Fibroblast of mammary gland (primary cell): ENCODE measurements around the gene SLC22A2.
"Not testable (repeated sequence)": the region's sequence is repeated elsewhere in the genome, so short reads cannot be mapped to it uniquely, and the experiment has no call there.

Experiments
- DNase-seq: peaks from one replicate; pipeline ENCODE4 v3.0.0-alpha.2; 2010; ENCODE audit warnings: low read depth
- H3K4me3 ChIP-seq: 2 replicates; pipeline ENCODE4 v1.5.1; 2011; ENCODE audit warnings: low read depth, mild to moderate bottlenecking, low read length, moderate library complexity; ENCODE audit not compliant: control insufficient read depth
- CTCF ChIP-seq: conservative IDR thresholded peaks from 2 replicates; pipeline ENCODE4 v1.5.1; 2011; ENCODE audit warnings: low read depth, low read length, inconsistent platforms; ENCODE audit not compliant: control insufficient read depth, insufficient read depth

The SLC22A2 gene

GRCh38 chr6:160258346-160259142, at the start of gene SLC22A2:
TSS of gene SLC22A2 (minus strand) at chr6:160258821. CDS start at chr6:160258757, 64 bp downstream.
- no peak for TF ChIP-seq CTCF
- no peak within 1 kb of the TSS for H3K4me3 ChIP-seq
- no peak for DNase-seq

- DNase-seq, result no peak
- TF ChIP-seq CTCF, result no peak
- no peak overlapping the region for H3K4me3 ChIP-seq
Observed at GRCh38 chr6:160305926-160306713, 47.5 kb upstream of the SLC22A2 start.

- no peak for DNase-seq
- no peak for TF ChIP-seq CTCF
- H3K4me3 ChIP-seq, result no peak overlapping the region
Observed at GRCh38 chr6:160303806-160304205, 45.2 kb upstream of the SLC22A2 start.

GRCh38 chr6:160302431-160303082, 43.9 kb upstream of the SLC22A2 start:
- H3K4me3 ChIP-seq, DNase-seq: not testable (repeated sequence)

- DNase-seq, result no peak
- H3K4me3 ChIP-seq, result no peak overlapping the region
- TF ChIP-seq CTCF, result no peak
Observed at GRCh38 chr6:160301339-160301738, 42.7 kb upstream of the SLC22A2 start.

- H3K4me3 ChIP-seq, result no peak overlapping the region
- TF ChIP-seq CTCF, result no peak
- no peak for DNase-seq
Observed at GRCh38 chr6:160300076-160300695, 41.6 kb upstream of the SLC22A2 start.
